HG03103 (cell line): ENCODE measurements around the gene SPOCK3.

Experiments used
- ATAC-seq: cut with Tn5 transposase; IDR thresholded peaks from one replicate; pipeline ENCODE4 v1.9.1; 2021; ENCODE audit warnings: low read depth; ENCODE audit not compliant: unreplicated experiment

Gene SPOCK3

GRCh38 chr4:167049257-167049656 lies 185.0 kb downstream of the SPOCK3 start:
- no peak for ATAC-seq

GRCh38 chr4:167041524-167041923 lies 192.8 kb downstream of the SPOCK3 start:
- ATAC-seq: no peak

- no peak for ATAC-seq
These were observed 198.9 kb downstream of the SPOCK3 start for GRCh38 chr4:167035390-167035789.

- ATAC-seq: no peak
These were observed 199.3 kb downstream of the SPOCK3 start for GRCh38 chr4:167034983-167035382.

- no peak for ATAC-seq
These were observed 201.4 kb downstream of the SPOCK3 start for GRCh38 chr4:167032871-167033270.

GRCh38 chr4:167031534-167032156 lies 202.6 kb downstream of the SPOCK3 start:
- ATAC-seq: no peak

- no peak for ATAC-seq
These were observed 205.3 kb downstream of the SPOCK3 start for GRCh38 chr4:167028976-167029375.

- ATAC-seq: no peak
These were observed 208.6 kb downstream of the SPOCK3 start for GRCh38 chr4:167025670-167026069.

- no peak for ATAC-seq
These were observed 210.8 kb downstream of the SPOCK3 start for GRCh38 chr4:167023364-167023925.

- ATAC-seq: no peak
These were observed 212.6 kb downstream of the SPOCK3 start for GRCh38 chr4:167021545-167022155.

- ATAC-seq: no peak
These were observed 213.9 kb downstream of the SPOCK3 start for GRCh38 chr4:167020410-167020809.

- ATAC-seq: no peak
These were observed 219.3 kb downstream of the SPOCK3 start for GRCh38 chr4:167014944-167015343.

- ATAC-seq: no peak
These were observed 231.0 kb downstream of the SPOCK3 start for GRCh38 chr4:167003326-167003725.

- no peak for ATAC-seq
These were observed 234.0 kb downstream of the SPOCK3 start for GRCh38 chr4:167000141-167000852.

- no peak for ATAC-seq
These were observed 238.1 kb downstream of the SPOCK3 start for GRCh38 chr4:166996216-166996615.

GRCh38 chr4:166994686-166995085 lies 239.6 kb downstream of the SPOCK3 start:
- no peak for ATAC-seq

- ATAC-seq: no peak
These were observed 243.2 kb downstream of the SPOCK3 start for GRCh38 chr4:166991006-166991561.

GRCh38 chr4:166989886-166990285 lies 244.4 kb downstream of the SPOCK3 start:
- ATAC-seq: no peak

- no peak for ATAC-seq
These were observed 247.3 kb downstream of the SPOCK3 start for GRCh38 chr4:166987026-166987425.

GRCh38 chr4:166981847-166982246 lies 252.4 kb downstream of the SPOCK3 start:
- ATAC-seq: no peak

- no peak for ATAC-seq
These were observed 253.9 kb downstream of the SPOCK3 start for GRCh38 chr4:166980419-166980818.
